RPMI7951 (cell line): Measurements from ENCODE around the gene ACOT12. TPM values are rescaled to one million over a fixed set of nuclear protein-coding genes. Genes with fewer than 3 reads are reported as not detected.
"Not testable (repeated sequence)": the region's sequence is repeated elsewhere in the genome, so short reads cannot be mapped to it uniquely, and the experiment has no call there.

ENCODE experiments used
- DNase-seq: peaks from one replicate; pipeline ENCODE4 v3.0.0-alpha.2; 2012; ENCODE audit warnings: low read depth
- total RNA-seq: library from RNA; depleted of rRNA; stranded (reverse); fragments of >200 nt; shearing (Covaris generic); gene quantifications from 2 replicates; pipeline ENCODE4 v1.2.3, GENCODE V29; 2014

Gene ACOT12
- total RNA-seq, 1 experiment from 2014 or later: not detected

GRCh38 chr5:81344736-81345135, 49.2 kb downstream of the ACOT12 start:
- DNase-seq: no peak

DNA sequence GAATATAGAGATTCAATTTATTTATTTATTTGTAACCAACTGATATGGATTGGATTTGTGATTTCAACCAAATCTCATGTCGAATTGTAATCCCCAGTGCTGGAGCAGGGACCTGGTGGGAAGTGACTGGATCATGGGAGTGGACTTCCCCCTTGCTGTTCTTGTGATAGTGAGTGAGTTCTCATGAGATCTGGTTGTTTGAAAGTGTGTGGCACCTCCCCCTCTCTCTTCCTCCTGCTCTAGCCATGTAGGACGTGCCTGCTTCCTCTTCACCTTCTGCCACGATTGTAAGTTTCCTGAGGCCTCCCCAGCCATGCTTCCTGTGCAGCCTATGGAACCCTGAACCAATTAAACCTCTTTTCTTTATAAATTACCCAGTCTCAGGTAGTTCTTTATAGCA, 55.7 kb downstream of the ACOT12 start:
- DNase-seq: not testable (repeated sequence)

DNA sequence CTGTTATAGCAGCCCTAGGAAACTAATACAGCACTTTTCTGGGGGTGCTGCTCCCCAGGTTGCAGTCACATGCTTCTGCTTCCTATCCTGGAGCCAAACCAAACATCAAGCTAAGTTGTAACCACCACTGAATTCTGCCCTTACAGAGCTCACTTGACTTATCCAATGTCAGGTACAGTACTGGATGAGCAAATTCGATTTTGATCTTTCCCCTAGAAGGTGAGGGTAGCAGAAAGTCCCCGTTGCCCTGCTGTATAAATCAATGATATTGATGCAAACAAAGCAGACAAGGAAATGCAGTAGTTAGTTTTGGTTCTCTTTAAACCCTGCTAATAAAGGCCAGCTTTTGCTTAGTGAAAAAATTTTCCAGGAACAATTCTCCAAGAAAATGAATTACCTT, 56.1 kb downstream of the ACOT12 start:
- DNase-seq: no peak

DNA sequence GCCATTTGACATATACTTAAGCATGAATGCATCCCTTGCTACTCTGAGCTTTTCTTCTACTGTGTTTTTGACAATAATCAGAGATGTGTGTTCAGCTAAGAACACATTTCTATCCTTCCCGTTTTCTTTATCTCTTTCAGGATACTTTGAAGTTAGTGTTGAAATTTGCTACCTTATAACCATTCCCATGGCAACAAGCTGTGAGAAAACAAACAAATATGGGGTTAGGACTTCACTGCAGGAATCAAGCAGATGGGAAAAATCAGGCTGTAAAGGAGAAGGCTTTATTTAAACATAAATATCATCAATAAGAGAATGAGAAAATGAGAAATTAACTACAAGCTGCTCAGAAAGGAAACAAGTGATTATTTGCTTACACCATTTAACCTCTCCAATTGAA, 57.4 kb downstream of the ACOT12 start:
- no peak for DNase-seq

DNA sequence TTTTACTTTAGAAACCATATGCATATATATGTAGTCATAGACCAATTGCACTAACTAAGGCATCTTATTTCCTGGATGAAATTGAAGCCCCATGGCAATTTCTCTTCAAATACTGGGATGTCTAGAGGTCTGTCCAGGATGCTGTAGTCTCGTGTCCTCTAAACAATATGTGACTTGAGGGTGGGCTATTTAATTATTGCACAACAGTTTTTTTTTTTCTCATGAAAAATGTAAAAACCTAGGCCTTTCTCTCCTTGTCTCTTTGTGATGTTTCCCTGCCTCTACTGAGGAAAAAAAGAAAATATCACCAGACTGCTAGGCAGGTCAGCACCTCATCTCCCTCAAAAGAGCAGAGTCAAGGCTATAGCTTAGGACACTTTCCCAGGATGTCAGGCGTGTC, 58.0 kb downstream of the ACOT12 start:
- DNase-seq: no peak

- DNase-seq: peak; percentile 46
Observed at GRCh38 chr5:81334304-81335061, 59.5 kb downstream of the ACOT12 start.

- DNase-seq: no peak
Observed at GRCh38 chr5:81326554-81326953, 67.4 kb downstream of the ACOT12 start.

GRCh38 chr5:81317536-81317935, 76.4 kb downstream of the ACOT12 start:
- no peak for DNase-seq

GRCh38 chr5:81316571-81316970, 77.4 kb downstream of the ACOT12 start:
- DNase-seq: no peak

DNA sequence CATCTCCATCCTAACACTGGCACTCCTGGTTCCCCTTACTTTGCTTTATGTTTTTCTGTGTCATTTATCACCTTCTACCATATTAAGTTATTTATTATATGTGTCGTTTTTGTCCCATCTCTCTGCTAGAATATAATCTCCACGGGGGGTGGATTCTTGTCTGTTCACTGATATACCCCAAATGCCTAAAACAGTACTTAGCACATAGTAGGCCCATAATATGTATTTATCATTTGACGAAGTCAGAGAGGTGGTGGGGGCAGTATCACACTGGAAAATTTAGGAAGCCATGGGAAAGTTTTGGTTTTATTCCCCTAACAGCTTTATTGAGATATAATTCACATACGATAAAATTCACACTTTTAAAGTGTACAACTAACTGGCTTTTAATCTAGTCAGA, 78.1 kb downstream of the ACOT12 start:
- no peak for DNase-seq

DNA sequence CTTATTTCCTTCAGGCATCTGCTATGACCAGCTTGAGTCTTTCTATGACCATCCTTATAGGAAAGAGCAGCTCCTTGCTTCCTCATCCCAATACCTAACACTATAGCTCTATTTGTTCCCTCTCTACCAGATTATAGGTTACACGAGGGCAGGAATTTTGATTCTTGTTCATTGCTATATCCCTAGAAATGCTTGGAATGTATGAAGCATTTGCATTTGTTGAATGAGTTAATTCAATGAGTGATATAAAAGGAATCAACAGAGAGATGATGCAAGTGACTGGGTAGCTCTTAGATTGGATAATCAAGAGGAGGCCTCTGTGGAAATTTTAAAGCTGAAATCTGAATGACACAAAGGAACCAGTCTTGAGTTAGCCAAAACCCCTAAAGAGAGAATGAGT, 78.6 kb downstream of the ACOT12 start:
- DNase-seq: peak; percentile 19

DNA sequence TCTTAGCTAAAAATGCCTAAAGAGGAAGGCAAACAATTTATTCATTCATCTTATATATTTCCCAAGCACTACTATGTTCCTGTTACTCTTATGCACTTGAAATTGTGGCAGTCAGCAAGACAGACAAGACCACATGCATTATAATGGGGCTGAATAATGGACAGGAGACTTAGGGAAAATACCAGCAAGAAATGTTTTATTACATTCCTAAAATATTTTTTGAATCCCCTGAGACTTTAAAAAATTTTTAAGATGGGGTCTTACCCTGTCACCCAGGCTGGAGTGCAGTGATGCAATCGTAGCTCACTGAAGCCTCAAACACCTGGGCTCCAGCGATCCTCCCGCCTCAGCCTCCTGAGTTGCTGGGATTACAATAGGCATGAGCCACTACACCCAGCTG, 79.4 kb downstream of the ACOT12 start:
- DNase-seq: no peak

GRCh38 chr5:81313686-81314085, 80.2 kb downstream of the ACOT12 start:
- DNase-seq: no peak

DNA sequence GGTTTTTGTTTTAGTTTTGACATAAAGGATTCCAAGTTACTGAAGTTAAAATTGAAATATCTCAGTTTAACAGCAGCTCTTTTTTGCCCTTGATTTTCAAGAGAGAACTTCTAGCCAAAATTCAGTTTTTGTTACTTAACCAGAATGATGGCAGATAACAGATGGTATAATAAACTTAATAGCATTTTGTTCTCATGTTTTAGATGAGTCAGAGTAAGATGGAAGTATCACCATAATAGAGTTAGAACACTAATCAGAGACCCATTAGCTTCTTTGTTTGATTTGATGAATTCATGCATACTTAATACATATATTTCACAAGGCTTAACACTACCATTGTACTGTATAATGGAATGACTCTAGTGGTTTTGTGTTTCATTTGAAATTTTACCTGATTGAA, 80.7 kb downstream of the ACOT12 start:
- no peak for DNase-seq

GRCh38 chr5:81310402-81311063, 83.4 kb downstream of the ACOT12 start:
- DNase-seq: no peak

DNA sequence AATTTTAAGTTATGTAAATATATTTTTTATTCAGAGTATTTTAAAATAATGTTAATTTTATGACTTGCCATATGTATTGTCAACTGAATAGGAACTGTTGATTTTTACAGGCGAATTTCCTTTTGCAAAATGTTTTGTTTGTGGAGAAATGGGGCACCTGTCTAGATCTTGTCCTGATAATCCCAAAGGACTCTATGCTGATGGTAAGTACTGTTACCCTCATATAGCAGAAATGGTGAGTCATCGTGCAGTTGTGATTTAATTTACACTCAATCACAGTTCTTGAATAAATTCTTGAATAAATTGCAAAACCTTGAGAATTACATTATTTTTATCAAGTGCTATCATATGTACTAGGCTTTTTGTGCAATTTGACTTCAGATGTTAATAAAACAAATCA, 85.1 kb downstream of the ACOT12 start:
- no peak for DNase-seq

DNA sequence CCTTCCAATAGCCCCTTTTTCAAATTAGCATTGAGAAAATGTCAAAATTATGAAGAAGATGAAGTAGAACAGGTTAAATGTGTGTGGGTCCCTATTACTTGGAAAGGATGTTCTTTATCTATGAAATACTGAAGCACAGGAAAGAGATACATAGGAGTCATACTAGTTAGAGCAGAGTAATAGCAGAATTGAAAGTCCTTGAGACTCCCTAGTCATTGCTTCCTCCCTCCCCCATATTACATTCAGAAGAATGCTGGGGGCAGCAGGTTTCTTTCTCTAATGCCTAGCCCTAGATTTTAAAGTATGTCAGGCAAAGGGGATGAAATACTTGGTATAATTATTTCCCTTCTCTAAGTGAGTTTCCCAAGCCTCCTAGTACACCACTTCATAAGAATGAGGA, 88.1 kb downstream of the ACOT12 start:
- no peak for DNase-seq

DNA sequence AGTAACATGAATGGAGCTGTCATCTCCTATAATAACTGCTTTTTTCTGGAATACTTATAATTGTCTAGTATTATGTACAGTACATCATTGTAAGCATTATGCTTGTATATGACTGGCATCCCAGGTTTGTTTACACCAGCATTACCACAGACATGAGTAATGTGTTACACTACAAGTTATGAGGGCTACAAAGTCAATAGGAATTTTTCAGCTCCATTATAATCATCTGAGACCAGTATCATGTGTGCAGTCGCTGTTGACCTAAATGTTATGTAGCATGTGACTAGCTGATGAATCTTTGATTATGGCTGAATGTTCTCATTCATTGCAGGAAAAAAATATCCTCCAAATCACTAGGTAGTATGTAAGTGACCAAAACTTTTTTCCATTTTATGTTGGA, 90.4 kb downstream of the ACOT12 start:
- DNase-seq: peak; percentile 48

GRCh38 chr5:81302596-81302995, 91.3 kb downstream of the ACOT12 start:
- peak; percentile 3 for DNase-seq

GRCh38 chr5:81301271-81302015, 92.5 kb downstream of the ACOT12 start, which contains the start of gene ZCCHC9:
ZCCHC9 (plus strand) TSS chr5:81301587; CDS start chr5:81304758, 3,171 bp downstream.
- DNase-seq: peak; percentile 92

- DNase-seq: no peak
Observed at GRCh38 chr5:81300921-81301270, 93.0 kb downstream of the ACOT12 start.

GRCh38 chr5:81297531-81297930, 96.4 kb downstream of the ACOT12 start:
- DNase-seq: no peak

DNA sequence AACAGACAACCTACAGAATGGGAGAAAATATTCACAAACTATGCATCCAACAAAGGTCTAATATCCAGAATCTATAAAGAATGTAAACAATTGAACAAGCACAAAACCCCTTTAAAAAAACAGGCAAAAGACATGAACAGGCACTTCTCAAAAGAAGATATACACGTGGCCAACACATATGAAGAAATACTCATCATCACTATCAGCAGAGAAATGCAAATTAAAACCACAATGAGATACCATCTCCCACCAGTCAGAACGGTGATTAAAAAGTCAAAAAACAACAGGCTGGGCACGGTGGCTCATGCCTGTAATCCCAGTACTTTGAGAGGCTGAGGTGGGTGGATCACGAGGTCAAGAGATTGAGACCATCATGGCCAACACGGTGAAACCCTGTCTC, 99.9 kb downstream of the ACOT12 start:
- not testable (repeated sequence) for DNase-seq
